GM18861 (cell line): ENCODE results near the gene TRIM3.

Experiments
- ATAC-seq: cut with Tn5 transposase; IDR thresholded peaks from one replicate; pipeline ENCODE4 v1.9.1; 2021; ENCODE audit not compliant: unreplicated experiment

TRIM3 gene

GRCh38 chr11:6404342-6405051 is 69.2 kb downstream of the TRIM3 start:
- ATAC-seq: no peak

- no peak for ATAC-seq
These were observed 70.2 kb downstream of the TRIM3 start for GRCh38 chr11:6403539-6403938.

- ATAC-seq: peak; percentile 95
These were observed 71.2 kb downstream of the TRIM3 start for GRCh38 chr11:6402561-6402981.

- peak; percentile 37 for ATAC-seq
These were observed 71.7 kb downstream of the TRIM3 start for GRCh38 chr11:6402061-6402470.

- no peak for ATAC-seq
These were observed 72.3 kb downstream of the TRIM3 start for GRCh38 chr11:6401464-6401863.

GRCh38 chr11:6400431-6401345 is 73.1 kb downstream of the TRIM3 start:
- ATAC-seq: no peak
